Stimulated activated CD4-positive, alpha-beta T cell treated with anti-CD3 and anti-CD28 coated beads, Interleukin-4, amount 100 ng/mL, for 4 hours (primary cell): ENCODE data around the gene BUB1.
"Not testable (repeated sequence)": the region's sequence is repeated elsewhere in the genome, so short reads cannot be mapped to it uniquely, and the experiment has no call there.

Source experiments
- DNase-seq, 2 experiments: peaks; one replicate each; pipeline ENCODE4 v3.0.0-alpha.2; 2020

BUB1 gene

DNA sequence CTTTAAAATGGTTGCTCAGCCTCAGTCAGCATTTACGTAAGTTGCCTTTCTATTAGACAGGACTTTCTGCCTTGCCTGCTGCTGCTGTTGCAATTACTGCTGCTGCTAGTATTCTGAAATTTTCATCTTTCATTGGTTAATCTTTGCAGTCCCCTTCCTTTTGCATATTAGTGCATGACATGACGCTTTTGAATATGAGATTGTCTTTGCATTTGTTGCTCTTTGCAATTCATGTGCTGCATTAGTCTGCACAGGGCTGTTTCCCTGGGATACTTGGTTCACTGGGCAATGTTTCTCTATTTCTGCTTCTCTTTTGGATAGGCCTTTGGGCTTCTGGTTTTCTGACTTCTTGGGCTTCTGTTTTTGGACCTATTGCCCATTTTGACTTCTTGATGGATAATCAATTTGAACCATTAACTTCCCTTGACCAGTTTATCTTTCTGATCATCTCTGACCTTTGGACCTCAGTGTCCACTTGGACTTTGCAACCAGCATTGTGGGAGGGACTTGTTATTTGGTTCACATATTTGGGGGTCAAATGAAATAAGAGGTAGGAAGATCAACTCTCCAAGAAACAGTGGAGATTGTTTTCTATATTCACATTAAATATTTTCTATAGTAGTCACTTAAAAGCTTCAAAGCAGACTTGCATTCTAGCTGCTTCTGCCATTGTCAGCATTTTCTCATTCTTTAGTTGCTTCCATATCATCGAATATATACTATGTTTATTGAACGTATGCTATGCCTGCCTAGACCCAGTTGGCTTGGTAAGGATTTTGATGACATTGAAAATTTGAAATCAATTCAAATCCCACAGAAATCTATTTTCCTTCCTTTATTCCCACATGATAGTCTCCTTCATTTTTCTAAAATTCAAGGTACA is 12.5 kb upstream of the BUB1 start:
- DNase-seq = no peak

GRCh38 chr2:110688594-110689091 is 10.8 kb upstream of the BUB1 start:
- DNase-seq = no peak

- DNase-seq = not testable (repeated sequence)
These were observed 10.1 kb upstream of the BUB1 start for GRCh38 chr2:110687775-110688484.

DNA sequence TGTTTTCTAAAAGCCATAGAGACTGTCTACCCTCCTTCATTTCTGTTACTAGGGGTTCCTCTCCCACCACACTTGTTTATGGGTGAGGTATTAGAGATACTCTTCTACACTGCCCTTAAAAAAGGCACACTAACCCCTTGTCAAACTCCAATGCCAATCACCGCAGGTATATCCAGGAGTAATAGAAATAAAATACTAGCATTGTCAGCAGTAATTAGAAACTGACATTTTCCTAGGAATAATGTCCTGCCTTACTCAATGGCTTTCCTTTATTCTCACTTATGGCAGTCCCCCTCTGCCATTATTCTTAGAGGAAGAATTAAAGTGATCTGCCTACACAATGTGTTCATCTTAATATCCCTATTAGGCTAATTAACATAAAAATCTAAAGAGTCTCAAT is 5.0 kb upstream of the BUB1 start:
- no peak for DNase-seq

- DNase-seq = no peak
These were observed 4.4 kb upstream of the BUB1 start for GRCh38 chr2:110682267-110682666.

DNA sequence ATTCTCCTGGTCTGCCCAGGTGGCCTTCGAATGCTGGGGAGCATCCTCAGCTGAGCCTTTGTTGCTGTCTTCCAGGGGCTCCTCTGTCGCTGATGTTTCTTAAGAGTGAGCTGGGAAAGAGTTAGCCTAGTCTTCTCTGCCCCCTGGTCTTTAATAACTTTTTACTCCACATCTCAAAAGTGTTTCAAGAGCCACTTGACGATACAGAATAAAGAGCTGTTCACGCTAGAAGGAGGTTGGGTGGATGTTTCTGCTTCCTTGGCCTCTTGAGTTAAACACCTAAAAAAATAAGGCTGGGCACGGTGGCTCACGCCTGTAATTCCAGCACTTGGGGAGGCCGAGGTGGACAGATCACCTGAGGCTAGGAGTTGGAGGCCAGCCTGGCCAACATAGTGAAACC is 2.8 kb upstream of the BUB1 start:
- no peak for DNase-seq

GRCh38 chr2:110679865-110680264 is 2.0 kb upstream of the BUB1 start:
- DNase-seq = no peak

DNA sequence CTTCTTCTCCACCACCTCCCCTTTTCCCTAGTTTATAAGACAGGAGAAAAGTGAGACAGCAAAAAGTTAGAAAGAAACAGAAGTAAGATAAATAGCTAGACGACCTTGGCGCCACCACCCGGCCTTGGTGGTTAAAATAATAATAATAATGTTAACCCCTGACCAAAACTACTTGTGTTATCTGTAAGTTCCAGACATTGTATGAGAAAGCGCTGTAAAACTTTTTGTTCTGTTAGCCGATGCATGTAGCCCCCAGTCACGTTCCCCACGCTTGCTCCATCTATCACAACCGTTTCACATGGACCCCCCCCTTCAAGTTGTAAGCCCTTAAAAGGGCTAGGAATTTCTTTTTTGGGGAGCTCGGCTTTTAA is 1.5 kb upstream of the BUB1 start:
- no peak for DNase-seq

- peak; percentile 6 to 9 for DNase-seq
These were observed 834 bp upstream of the BUB1 start for GRCh38 chr2:110678457-110679336.

GRCh38 chr2:110677080-110677479 is 783 bp downstream of the BUB1 start:
- no peak for DNase-seq

GRCh38 chr2:110675679-110676078 is 2.2 kb downstream of the BUB1 start:
- DNase-seq = no peak

DNA sequence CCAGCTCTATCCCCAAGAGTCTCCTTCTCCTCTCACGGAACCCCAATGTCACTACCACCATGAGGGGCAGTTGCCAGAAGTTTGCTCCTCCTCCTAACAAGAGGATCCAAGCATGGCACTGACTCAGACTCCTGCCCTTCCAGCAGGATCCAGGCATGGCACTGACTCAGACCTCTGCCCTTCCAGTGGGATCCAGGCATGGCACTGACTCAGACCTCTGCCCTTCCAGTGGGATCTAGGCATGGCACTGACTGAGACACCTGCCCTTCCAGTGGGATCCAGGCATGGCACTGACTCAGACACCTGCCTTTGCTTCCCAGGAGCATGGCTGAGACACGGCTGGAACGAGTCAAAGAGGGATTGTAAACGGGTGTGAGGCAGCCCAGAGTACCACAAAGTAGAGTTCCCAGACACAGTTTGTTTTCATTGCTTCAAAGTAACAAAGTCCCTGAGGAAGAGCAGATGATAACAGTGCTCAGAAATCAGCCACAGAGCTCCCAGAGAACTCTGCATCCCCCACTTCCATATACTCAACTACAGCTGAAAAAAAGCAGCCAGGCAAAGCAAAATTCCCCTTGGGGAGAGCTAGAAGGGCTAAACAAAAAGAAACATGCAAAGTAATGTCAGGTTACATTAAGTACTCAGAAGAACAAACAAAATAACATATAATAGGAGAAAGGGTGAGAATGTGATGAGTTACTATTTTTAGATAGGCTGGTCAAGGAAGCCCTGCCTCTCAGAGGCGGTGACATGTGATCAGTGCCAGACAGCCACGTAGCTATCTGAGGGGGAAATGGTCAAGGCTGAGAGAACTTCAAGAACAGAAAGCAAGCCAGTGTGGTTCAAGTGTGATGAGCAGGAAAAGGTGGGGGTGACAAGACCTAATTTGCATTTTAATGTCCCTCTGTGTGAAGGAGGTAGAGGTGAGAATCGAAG is 3.0 kb downstream of the BUB1 start:
- DNase-seq = peak in 1 of 2 experiments; percentile 21

- no peak for DNase-seq
These were observed 4.7 kb downstream of the BUB1 start for GRCh38 chr2:110673201-110673600.

DNA sequence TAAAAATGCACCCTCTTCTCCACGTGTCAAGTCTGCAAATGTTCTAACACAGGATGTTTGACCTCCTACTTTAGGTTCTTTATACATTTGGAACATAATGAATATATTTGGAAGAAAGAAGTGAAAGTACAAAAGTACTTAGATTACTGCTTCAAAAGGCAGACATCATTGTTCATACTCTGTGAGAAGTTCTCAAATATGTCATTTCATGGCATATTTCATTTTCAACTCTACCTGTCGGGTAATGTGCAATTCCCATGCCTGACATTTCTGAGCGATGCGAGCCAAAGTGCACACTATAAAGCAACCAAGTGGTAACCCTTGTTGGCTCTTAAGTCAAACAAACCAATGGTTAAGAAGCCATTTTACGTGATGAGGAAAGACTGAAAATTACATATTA is 7.0 kb downstream of the BUB1 start:
- no peak for DNase-seq

- no peak for DNase-seq
These were observed 8.8 kb downstream of the BUB1 start for GRCh38 chr2:110669079-110669478.

DNA sequence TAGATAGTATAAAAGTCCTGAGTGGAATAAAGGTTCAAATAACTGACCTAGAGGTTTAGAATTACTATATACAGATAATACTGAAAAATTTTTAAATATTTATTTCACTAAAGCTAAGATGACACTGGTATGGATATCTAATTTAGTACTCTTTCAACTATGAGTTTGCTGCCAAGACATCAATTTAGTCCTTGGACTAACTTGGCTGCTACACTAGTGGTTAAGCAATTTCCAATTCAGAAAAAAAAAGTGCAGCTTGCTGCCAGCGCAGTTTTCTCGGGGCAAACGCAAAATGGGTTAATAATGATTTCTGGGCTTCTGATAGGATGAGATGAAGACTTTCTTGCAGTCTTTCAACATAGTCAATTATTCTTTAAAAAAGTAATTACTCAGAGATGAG is 10.8 kb downstream of the BUB1 start:
- no peak for DNase-seq

- DNase-seq = no peak
These were observed 13.7 kb downstream of the BUB1 start for GRCh38 chr2:110664135-110664534.

DNA sequence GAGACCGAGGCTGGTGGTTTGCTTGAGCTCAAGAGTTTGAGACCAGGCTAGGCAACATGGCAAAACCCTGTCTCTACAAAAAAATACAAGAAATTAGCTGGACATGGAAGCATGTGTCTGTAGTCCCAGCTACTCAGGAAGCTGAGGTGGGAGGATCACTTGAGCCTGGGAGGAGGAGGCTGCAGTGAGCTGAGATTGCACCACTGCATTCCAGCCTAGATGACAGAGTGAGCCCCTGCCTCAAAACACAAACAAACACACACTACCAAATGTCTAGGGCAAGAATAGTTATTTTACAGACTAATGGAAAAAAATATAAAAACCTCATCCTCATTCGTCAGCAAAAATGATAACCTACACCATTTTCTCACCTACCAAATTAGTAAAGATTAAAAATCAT is 15.3 kb downstream of the BUB1 start:
- DNase-seq = no peak

GRCh38 chr2:110660558-110660957 is 17.3 kb downstream of the BUB1 start:
- no peak for DNase-seq

DNA sequence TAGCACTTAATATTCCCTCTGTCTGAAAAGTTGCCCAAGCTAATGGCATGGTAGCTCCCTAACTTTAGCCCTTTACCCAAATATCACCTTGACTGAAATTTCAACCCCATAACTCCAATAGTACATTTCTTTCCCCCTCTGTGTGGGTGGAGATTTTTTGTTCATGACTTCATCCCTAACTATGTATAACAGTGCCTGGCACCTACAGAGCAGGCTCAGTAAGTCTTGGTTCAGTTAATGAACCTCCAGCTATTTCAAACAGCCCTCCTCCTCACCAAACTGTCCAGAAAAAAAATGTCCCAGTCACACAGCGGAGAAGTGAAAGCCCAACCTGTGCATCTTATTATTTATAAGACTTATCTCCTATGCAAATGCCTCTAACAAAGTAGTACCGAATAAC is 18.6 kb downstream of the BUB1 start:
- no peak for DNase-seq

- DNase-seq = no peak
These were observed 20.0 kb downstream of the BUB1 start for GRCh38 chr2:110657724-110658305.

- no peak for DNase-seq
These were observed 22.2 kb downstream of the BUB1 start for GRCh38 chr2:110655701-110656100.
